GM23338 (cell line): ENCODE data around the gene RASA3. TPM values are rescaled to one million over a fixed set of nuclear protein-coding genes. Genes with fewer than 3 reads are reported as not detected.
"Not testable (repeated sequence)": the region's sequence is repeated elsewhere in the genome, so short reads cannot be mapped to it uniquely, and the experiment has no call there.

Experiments used
- ATAC-seq: fragments of 200-7000 bp; cut with Tn5 transposase; 3 replicates; pipeline ENCODE4 v1.9.1; 2020
- DNase-seq: peaks from one replicate; pipeline ENCODE4 v3.0.0-alpha.2; 2015; ENCODE audit warnings: low spot score
- H2AFZ ChIP-seq: fragments of 200-600 bp; sonication (generic); 2 replicates; pipeline ENCODE4 v1.8.0; 2016; ENCODE audit warnings: antibody characterized with exemption, mild to moderate bottlenecking, moderate library complexity
- H3F3A ChIP-seq: fragments of 200-600 bp; sonication (generic); replicated peaks from 2 replicates; pipeline ENCODE4 v1.8.0; 2017; ENCODE audit warnings: antibody characterized with exemption, mixed run types, low read depth
- H3K27ac ChIP-seq: fragments of 200-600 bp; sonication (generic); 2 replicates; pipeline ENCODE4 v1.6.1; 2016; ENCODE audit warnings: low read depth
- H3K27me3 ChIP-seq: fragments of 200-600 bp; sonication (generic); 2 replicates; pipeline ENCODE4 v1.8.0; 2016; ENCODE audit warnings: mild to moderate bottlenecking, mixed run types, moderate library complexity; ENCODE audit not compliant: insufficient read depth
- H3K36me3 ChIP-seq: fragments of 200-600 bp; sonication (generic); 2 replicates; pipeline ENCODE4 v1.8.0; 2016; ENCODE audit warnings: mild to moderate bottlenecking; ENCODE audit not compliant: insufficient read depth
- H3K4me1 ChIP-seq: fragments of 200-600 bp; sonication (generic); 2 replicates; pipeline ENCODE4 v1.8.0; 2016; ENCODE audit warnings: mild to moderate bottlenecking, moderate library complexity; ENCODE audit not compliant: insufficient read depth
- H3K4me2 ChIP-seq: fragments of 200-600 bp; sonication (generic); 2 replicates; pipeline ENCODE4 v1.7.1; 2017; ENCODE audit warnings: mixed run types
- H3K4me3 ChIP-seq: fragments of 200-600 bp; sonication (generic); 2 replicates; pipeline ENCODE4 v1.6.1; 2016; ENCODE audit warnings: mixed run types
- H3K79me2 ChIP-seq: fragments of 200-600 bp; sonication (generic); replicated peaks from 2 replicates; pipeline ENCODE4 v1.8.0; 2017; ENCODE audit warnings: mild to moderate bottlenecking; ENCODE audit not compliant: insufficient read depth
- H3K9me2 ChIP-seq: fragments of 200-600 bp; sonication (generic); 2 replicates; pipeline ENCODE4 v1.8.0; 2017; ENCODE audit not compliant: insufficient read depth
- H4K20me1 ChIP-seq: fragments of 200-600 bp; sonication (generic); replicated peaks from 2 replicates; pipeline ENCODE4 v1.8.0; 2017; ENCODE audit warnings: mild to moderate bottlenecking; ENCODE audit not compliant: insufficient read depth
- H3K27ac Mint-ChIP-seq: 2 replicates; pipeline ENCODE4 v1.8.0; 2020; ENCODE audit warnings: inconsistent platforms, mild to moderate bottlenecking, moderate library complexity, mixed read lengths
- H3K27me3 Mint-ChIP-seq: 3 replicates; pipeline ENCODE4 v1.8.0; 2022; ENCODE audit warnings: low read depth, mild to moderate bottlenecking, moderate library complexity, mixed read lengths, inconsistent platforms; ENCODE audit not compliant: insufficient read depth, poor library complexity
- H3K36me3 Mint-ChIP-seq: 3 replicates; pipeline ENCODE4 v1.8.0; 2021; ENCODE audit warnings: low read depth, mild to moderate bottlenecking, inconsistent platforms, moderate library complexity, mixed read lengths
- H3K4me1 Mint-ChIP-seq: 3 replicates; pipeline ENCODE4 v1.8.0; 2020; ENCODE audit warnings: mild to moderate bottlenecking, inconsistent platforms, mixed read lengths
- H3K4me3 Mint-ChIP-seq: 3 replicates; pipeline ENCODE4 v1.8.0; 2021; ENCODE audit warnings: moderate library complexity, mild to moderate bottlenecking, inconsistent platforms, mixed read lengths
- H3K9me3 Mint-ChIP-seq: 3 replicates; pipeline ENCODE4 v1.8.0; 2020; ENCODE audit warnings: moderate library complexity, mild to moderate bottlenecking, inconsistent platforms, mixed read lengths
- CTCF ChIP-seq, 2 experiments: fragments of 200-600 bp in 1 of 2; sonication (generic) in 1 of 2; conservative IDR thresholded peaks; 2 replicates each; pipeline versions ENCODE4 v1.5.1 to v1.6.1; 2016 to 2017; ENCODE audit warnings: antibody characterized with exemption in 2 of 2, low read depth in 2 of 2, mild to moderate bottlenecking in 2 of 2, moderate library complexity in 1 of 2
- POLR2AphosphoS5 ChIP-seq: IDR thresholded peaks from 2 replicates; pipeline ENCODE4 v1.6.1; 2016; ENCODE audit warnings: antibody characterized with exemption, low read depth
- ZNF462 ChIP-seq: fragments of 250-450 bp; sonication (Bioruptor Pico); IDR thresholded peaks from 2 replicates; pipeline ENCODE4 v1.5.0; 2020; ENCODE audit warnings: mild to moderate bottlenecking, moderate library complexity
- polyA plus RNA-seq: library from polyadenylated mRNA; unstranded; fragments of >200 nt; fragmentation: Nextera tagmentation; extraction: Ambion mirVana; gene quantifications from 2 replicates; pipeline ENCODE4 v1.2.1, GENCODE V29; 2016
- total RNA-seq: library from RNA; depleted of rRNA; stranded (reverse); fragments of >200 nt; shearing (Covaris generic); gene quantifications from 2 replicates; pipeline ENCODE4 v1.2.3, GENCODE V29; 2014

Gene RASA3
- total and polyA plus RNA-seq, 2 experiments from 2014 or later, result 11.2 to 20.7 TPM

- TF ChIP-seq ZNF462 (CRISPR knock-in tag) (no peak), CTCF (conservative IDR thresholded peaks at IDR 0.05; ENCODE audit: low read depth in 2 of 2) (no peak), POLR2AphosphoS5 (no peak)
Measured at GRCh38 chr13:113989585-113990300, 142.7 kb downstream of the RASA3 start (continued).

GRCh38 chr13:113988859-113989258 is 143.6 kb downstream of the RASA3 start:
- 0 out of 2 replicates have a peak, but pooled peaks cover 12% of the 10 kb centered on the region for H3K36me3 ChIP-seq
- H3F3A ChIP-seq, H3K27ac ChIP-seq, H3K27me3 ChIP-seq, H3K9me2 ChIP-seq, H3K79me2 ChIP-seq, H3K9me3 Mint-ChIP-seq, H3K4me1 ChIP-seq, H3K4me1 Mint-ChIP-seq, H3K4me3 Mint-ChIP-seq, H4K20me1 ChIP-seq, DNase-seq, H3K27me3 Mint-ChIP-seq, H3K27ac Mint-ChIP-seq, ATAC-seq, H2AFZ ChIP-seq, H3K4me3 ChIP-seq, H3K4me2 ChIP-seq: not testable (repeated sequence)
- H3K36me3 Mint-ChIP-seq, result peaks cover 42% of the 10 kb centered on the region
